GM12801 (cell line): ENCODE measurements around the gene CCDC188.

Experiments used
- CTCF ChIP-seq: IDR thresholded peaks from one replicate; pipeline ENCODE4 v1.5.1; 2011; ENCODE audit warnings: control low read depth; ENCODE audit not compliant: insufficient read length; ENCODE audit errors: extremely low read depth

Gene CCDC188

DNA sequence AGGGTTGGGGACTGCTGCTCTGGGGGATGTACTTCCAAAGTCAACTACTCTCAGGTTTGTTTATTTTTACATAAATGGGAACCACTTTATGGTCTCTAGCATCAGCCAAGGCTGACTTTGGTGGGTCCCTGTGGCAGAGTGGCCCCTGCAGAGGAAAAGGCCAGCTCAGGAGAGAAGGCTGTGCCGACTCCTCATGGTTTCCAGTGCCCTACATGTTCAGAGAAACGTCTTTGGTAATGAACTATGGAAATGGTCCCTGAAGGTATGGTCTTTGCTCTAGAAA, 22.3 kb downstream of the CCDC188 start:
- no peak for TF ChIP-seq CTCF

GRCh38 chr22:20127869-20128618, 22.8 kb downstream of the CCDC188 start:
- no peak for TF ChIP-seq CTCF

DNA sequence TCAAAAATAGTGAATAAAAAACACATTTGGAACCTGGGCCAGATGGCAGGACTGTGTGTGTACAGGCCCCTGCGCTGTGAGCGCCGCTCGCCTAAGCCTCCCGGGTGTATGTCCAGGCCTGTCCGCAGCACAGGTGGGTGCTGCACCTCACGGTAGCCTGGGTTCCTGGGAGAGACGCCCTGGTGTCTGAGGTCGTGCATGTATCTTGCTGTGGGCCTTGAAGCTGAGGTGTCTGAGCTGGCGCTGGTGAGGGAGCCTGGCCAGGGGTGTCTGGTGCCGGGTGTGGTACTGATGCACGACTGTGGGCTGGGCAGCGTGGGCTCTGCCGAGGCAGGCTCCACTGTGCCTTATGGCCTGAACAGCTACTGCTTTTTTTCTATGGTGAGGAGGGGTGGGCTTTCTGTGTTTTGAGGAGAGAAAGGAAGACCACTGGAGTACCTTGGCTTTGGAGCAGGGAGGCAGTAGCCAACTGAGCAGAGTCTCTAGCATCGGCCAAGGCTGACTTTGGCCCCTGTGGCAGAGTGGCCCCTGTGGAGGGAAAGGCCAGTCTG, 23.5 kb downstream of the CCDC188 start:
- TF ChIP-seq CTCF: no peak

GRCh38 chr22:20126284-20127029, 24.4 kb downstream of the CCDC188 start:
- no peak for TF ChIP-seq CTCF

DNA sequence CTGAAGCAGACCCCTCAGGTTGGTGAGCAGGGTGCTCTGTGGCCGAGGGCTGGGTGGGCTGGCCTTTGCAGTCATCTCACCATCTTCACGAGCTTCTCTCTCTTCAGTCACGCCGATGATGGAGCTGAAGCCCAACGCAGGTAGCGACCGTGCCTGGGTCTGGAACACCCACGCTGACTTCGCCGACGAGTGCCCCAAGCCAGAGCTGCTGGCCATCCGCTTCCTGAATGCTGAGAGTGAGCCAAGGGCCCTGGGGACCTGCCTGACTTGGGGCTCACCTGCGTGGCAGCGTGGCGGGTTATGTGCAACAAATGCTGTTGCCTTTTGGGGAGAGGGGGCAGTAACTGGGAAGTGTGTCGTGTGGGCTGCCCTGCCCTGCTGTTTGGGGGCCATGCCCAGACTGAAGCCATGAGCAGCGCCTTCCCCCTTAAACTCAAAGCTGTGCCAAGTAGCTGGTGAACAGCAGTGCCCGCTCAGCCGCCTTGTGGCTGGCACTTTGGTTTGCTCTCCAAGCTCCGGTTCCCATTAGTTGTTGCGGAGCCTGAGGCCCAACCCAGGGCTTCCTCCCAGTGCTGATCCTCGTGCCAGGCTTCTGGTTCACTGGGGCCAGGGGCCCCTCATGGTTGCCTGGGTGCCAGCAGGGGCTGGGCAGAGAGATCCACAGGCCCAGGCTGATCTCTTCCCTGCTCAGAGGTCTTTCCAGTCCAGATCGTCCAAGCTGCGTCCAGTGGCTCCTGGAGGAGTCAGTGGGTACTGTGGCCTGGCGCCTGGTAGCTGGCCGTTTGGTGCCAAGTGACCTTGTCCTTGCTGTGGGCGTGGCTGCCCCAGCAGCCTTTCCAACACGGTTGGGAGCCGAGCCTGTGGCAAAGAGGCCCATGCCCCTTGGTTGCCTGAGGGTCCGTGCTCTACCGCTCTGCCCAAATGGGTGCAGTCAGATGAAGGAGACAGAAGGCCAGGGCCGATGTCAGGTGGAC, 25.4 kb downstream of the CCDC188 start:
- TF ChIP-seq CTCF: no peak

DNA sequence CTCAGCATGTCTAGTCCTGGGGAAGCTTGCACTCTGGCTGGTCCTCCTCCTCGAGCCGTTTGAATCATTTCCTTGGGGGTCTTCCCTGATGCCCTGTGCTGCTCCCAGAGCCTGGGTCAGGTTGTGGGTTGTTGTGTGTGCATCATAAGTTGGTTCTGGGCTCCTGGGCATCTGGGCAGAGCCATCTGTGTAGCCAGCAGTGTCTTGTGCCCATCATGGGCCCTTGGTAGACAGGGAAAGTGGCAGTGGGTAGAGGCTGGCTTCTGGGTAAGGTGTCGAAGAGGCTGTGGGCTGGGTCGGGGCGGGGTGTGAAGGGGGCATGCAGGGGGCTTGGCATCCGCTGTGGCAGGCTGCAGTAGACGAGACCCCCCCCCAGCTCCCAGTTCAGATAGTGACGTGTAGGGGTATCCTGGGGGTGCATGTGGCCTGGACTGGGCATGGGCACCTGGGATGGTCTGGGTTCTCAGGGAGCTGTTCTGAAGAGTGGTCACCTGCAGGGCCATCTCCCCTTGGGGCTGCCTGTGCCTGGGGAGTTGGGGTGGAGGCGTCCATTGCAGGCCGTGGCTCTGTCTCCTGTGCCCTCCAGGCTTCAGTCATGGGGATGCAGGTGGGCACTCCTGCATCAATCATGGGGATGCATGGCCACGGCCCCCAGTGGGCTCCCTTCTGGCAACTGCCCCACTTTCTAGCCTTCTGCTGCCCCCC, 26.6 kb downstream of the CCDC188 start:
- no peak for TF ChIP-seq CTCF
